Measurements from ENCODE around the gene BTLA.
A peak's percentile ranks its signal among the peaks of the same experiment; 100 is the strongest.
"Not testable (repeated sequence)": the region's sequence is repeated elsewhere in the genome, so short reads cannot be mapped to it uniquely, and the experiment has no call there.

The BTLA gene

DNA sequence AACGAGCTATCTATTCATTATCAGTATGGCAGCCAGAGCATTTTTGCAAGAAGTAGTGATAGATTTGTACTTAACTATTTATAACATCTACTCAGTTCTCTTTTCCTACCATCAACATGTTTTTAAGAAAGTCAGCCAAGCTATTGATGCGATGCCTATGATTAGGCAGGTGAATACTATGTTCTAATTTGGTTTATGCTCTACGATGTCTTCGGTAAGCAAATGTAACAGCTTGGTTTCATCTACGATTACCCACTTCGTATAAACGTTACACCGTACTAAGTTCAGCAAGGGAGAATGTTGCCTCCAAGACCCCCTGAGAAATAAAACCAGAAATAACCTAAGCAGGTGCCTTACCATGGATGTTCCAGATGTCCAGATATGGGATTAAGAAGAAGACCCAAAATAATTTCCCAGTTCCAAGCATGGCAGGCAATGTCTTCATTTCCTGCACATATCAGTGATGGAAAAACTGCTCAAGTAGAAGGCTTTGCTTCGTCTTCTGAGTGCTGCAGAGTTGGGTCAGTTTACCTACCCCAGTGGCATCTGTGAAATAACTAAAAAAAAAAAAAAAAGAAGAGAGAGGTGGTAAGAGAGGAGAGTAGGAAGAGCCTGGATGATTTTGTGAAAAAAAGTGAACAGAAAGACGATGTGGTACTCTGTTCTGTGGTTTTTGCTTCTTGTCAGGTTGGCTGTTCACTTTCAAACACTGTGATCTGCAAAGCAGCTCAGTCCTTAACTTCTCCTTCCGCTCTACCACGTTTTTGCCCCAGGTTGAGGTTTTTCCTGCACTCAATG lies at the start of gene BTLA:
Gene BTLA, minus strand, starts transcription at position 559 of the 798 bp plus-strand sequence. Its CDS starts 114 bp downstream, at position 445.
- peak; percentile 16 for DNase-seq

DNA sequence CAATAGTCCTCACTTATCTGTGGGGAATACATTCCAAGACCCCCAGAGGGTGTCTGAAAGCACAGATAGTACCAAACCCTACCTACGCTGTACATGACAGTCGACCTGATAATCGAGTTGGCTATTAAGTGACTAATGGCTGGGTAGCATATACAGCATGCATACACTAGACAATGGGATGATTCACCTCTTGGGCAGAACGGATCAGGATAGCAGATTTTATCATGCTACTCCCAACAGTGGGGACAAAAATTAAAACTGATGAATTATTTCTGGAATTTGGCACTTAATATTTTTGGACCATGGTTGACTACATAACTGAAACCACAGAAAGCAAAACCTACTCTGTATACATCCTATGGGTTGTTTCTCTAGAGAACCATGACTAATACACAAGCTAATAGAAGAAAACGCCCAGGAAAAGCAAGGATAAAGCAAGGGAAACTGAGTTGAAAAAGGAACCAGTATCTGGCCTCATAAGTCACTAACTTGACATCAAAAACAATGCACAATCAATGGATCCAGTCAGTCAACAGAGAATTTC lies 47.0 kb upstream of the BTLA start:
- no peak for DNase-seq

DNA sequence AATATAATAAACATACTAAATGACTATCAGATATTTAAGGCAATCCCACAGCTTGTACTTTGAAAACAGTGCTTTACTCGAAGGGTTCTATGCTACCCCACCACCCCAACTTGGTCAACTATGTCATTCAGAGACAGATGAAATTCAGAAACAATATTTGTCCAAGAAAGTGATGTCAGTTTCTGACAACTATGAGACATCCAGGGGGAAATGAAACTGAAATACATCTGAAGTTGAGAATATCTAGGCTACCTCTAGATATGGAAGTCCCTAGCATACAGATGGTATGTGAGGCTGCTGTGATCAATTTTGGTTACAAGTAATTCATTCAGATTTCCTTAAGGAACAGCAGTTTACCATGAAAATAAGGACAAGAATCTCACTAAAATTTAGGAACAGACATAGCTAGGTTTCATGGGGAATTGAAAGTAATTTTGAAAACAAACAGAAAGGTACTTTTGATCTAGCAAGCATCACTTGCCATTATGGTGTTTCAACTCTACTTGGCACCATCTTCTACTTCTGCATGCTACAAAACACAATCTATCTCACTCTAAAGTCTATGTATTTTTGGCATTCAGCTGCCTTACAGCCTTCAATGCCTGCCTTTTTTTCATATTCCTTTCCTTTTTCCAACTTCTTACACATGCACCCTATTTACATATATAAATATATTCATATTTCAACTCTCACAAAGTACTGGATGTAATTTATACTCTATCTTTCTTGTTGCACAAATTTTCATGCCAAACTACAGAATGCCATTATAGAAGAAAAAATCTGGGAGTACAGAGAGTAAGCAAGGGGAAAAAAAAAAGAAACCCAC lies 40.8 kb upstream of the BTLA start:
- no peak for DNase-seq

DNA sequence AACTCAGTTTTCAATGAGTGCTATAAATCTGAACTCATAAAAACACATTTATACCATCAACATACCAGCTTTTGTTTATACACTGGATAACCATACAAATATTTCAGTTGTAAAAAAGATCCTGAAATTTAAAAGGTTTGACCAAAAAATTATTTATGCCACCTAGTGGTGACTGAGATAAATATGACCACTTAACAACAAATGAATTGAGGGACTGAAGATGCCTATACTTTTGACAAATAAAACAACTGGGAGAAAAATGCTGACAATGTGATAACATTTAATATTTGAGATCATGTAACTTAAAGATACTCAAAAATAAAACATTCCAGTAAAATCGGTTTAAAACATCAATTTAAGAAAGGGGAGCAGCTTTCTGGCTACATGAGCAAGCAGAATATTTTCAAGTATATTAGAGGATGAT lies 32.1 kb upstream of the BTLA start:
- DNase-seq: peak; percentile 71

DNA sequence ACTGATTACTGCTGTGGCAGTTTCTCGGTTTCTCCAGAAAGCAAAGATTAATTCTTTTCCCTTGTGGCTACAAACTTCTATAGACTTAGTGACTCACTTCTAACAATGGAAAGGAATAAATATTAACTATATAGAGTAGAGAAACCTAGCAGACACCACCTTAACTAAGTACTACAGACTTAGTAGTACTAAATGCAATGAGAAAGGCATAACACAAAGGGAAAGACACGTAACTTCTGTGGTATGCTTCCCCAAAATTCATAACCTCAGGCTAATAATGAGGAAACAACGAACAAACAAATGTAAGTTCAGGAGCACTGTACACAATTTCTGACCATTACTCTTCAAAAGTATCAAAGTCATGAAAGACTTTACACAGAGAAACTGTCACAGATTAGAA lies 31.3 kb upstream of the BTLA start:
- DNase-seq: no peak

GRCh38 chr3:112524127-112524526 lies 24.9 kb upstream of the BTLA start:
- not testable (repeated sequence) for DNase-seq

DNA sequence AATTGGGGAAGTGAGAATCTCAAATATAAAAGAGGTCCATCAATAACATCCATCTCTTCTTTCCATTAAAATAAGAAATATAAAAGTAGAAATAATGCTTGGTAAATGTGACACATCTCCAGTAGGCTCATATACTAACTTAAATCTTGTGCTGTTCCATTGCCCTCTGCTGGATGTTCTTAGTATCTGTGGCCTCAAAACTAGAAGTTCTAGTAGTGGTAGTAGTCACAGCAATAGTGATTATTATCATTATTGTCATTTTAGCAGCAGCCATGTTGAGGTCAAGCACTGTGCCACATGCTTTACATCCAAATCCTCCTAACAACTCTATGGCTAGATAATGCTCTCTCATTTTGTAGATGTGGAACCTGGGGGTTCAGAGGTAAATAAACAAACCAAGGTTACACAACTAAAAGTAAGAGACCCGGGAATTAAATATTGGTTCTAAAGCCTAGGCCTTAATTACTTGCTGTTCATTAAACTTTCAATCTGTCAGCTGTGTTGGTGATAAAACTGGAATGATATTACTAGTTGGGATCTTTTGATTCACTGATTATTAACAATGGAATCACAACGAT lies 20.2 kb upstream of the BTLA start:
- DNase-seq: peak; percentile 90

DNA sequence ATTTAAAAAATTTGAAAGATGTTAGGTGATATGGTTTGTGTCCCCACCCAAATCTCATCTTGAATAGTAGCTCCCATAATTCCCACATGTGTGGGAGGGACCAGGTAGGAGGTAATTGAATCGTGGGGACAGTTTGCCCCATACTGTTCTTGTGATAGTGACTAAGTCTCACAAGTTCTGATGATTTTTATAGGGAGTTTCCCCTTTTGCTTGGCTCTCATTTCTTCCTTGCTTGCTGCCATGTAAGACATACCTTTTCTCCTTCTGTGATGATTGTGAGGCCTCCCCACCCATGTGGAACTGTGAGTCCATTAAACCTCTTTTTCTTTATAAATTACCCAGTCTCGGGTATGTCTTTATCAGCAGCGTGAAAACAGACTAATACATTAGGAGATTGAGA lies 19.7 kb upstream of the BTLA start:
- not testable (repeated sequence) for DNase-seq

- DNase-seq: no peak
Measured at GRCh38 chr3:112514527-112515128, 15.4 kb upstream of the BTLA start.

- peak; percentile 16 for DNase-seq
Measured at GRCh38 chr3:112512320-112512719, 13.0 kb upstream of the BTLA start.

DNA sequence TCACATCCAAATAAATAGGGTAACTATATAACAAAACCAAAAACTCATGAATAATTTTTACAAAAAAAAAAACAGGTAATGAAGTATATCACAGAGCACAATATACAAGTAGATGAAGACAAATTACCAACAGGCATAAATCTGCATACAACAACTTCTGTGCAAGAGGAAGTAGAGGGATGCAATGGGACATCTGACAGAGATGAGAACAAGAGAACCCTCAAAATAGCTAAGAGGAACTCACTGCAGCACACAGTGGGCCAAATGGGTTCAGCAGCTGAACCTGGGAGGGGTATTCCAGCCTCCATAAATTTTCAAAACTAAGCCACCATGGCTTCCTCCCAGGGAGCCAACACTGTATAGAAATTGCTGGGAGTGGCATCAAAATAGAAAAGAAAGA lies 9.6 kb upstream of the BTLA start:
- DNase-seq: no peak

DNA sequence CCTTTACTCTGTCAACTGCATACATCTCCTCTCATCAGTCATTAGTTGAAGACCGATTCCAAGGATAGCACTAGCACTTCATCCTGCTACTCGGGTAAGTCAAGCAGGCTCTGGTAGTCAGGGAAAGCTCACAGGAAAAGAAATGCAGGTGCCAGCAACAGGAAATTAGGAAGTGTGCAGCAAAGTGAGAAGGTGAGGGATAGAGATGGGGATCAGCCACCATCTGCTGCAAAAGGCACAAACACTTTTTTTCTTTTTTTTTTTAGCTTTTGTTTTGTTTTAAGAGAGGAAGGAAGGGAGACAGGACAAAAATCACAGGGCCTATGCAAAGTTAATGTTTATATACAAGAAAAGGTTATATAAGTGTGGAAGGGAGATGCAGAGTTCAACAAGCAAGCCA lies 9.0 kb upstream of the BTLA start:
- DNase-seq: no peak

- peak; percentile 10 for DNase-seq
Measured at GRCh38 chr3:112505907-112506306, 6.6 kb upstream of the BTLA start.

- DNase-seq: no peak
Measured at GRCh38 chr3:112504123-112504522, 4.9 kb upstream of the BTLA start.

DNA sequence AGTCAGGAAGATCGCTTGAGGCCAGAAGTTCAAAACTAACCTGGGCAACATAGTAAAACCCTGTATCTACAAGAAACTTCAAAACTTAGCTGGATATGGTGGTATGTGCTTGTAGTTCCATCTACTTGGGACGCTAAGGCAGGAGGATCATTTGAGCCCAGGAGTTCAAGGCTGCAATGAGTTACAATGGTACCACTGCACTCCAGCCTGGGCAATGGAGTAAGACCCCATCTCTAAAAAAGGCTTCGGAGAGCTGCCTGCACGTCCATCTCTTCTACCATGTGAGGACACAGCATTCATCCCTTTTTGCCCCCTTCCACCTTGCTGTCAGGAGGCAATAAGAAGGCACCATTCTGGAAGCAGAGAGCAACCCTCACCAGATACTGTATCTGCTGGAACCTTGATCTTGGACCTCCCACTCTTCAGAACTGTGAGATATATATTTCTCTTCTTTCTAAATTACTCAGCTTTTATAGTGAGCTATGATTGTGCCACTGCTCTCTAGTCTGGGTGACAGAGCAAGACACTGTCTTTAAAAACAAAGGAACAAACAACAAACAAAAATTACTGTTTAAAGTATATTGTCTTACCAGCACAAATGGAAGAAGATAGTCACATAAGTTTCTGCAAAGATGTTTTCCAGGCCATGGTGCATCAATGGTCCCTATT lies 4.2 kb upstream of the BTLA start:
- no peak for DNase-seq

DNA sequence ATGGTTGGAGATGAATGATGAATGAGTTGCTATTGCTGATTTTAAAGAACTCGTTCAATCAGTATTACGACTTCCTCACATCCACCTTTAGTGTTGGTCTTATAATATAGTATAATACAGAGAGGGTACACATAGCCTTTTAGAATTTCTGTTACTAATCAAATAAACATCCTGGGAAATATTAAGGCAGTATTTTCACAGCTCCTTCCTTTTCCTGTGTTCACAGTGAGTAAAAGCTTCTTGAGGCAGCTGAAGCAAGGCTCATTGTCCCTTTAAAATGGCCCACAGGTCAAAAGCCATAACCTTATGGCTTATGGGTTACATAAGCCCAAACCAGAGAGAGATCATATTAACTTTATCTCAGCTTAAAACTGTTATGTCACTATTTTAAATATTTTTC lies 1.3 kb upstream of the BTLA start:
- no peak for DNase-seq

GRCh38 chr3:112497897-112498548 lies 1.2 kb downstream of the BTLA start:
- no peak for DNase-seq

DNA sequence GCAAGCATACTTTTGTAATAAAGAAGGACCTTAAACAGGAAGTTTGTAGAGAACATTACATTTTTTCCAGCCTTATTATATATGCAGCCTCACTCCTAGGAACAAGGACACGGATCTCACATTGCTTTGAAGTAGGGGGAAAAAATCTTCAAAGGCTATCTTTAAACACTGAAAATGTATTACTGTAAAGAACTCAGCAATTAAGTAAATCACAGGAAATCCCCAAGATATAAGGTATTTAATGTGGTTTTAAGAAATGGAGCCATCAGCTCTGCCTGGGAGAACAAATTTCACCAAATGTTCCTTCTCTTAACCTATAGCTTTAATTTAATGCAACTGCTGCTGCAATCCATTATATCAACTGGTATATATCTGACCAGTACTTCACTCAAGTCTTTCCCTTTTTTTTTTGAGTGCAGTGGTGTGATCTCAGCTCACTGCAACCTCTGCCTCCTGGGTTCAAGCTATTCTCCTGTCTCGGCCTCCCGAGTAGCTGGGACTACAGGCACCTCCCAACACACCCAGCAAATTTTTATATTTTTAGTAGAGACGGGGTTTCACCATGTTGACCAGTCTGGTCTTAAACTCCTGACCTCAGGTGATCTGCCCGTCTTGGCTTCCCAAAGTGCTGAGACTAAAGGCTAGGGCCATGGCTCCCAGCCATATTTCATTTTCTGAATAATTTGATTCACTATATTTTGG lies 2.8 kb downstream of the BTLA start:
- DNase-seq: no peak

GRCh38 chr3:112494448-112494767 lies 4.9 kb downstream of the BTLA start:
- DNase-seq: not testable (repeated sequence)

- no peak for DNase-seq
Measured at GRCh38 chr3:112492124-112492523, 7.1 kb downstream of the BTLA start.

GRCh38 chr3:112491373-112491772 lies 7.9 kb downstream of the BTLA start:
- no peak for DNase-seq
